Esophagus muscularis mucosa (tissue), 4 donors: ENCODE results near the gene ELMO2.

ENCODE experiments used
- CTCF ChIP-seq, 3 experiments: fragments of 200-600 bp in 2 of 3; fragments of 450-650 bp in 1 of 3; sonication (generic) in 2 of 3; IDR thresholded peaks; one replicate each; pipeline ENCODE4 v1.5.1; 2017 to 2019; ENCODE audit warnings: antibody characterized with exemption in 3 of 3, mild to moderate bottlenecking in 2 of 3, moderate library complexity in 1 of 3
- EP300 ChIP-seq: sonication (generic); formaldehyde crosslinking; IDR thresholded peaks from one replicate; pipeline ENCODE4 v1.6.1; 2017; ENCODE audit warnings: antibody characterized with exemption
- POLR2A ChIP-seq: fragments of 450-650 bp; IDR thresholded peaks from one replicate; pipeline ENCODE4 v1.6.1; 2017; ENCODE audit warnings: antibody characterized with exemption, moderate library complexity, mild to moderate bottlenecking, low read depth

- TF ChIP-seq POLR2A (no peak), EP300 (no peak), CTCF (IDR thresholded peaks at IDR 0.05) (no peak)
Measured at GRCh38 chr20:46393967-46394366, 12.4 kb downstream of the ELMO2 start.
